ENCODE measurements around the gene MSN. TPM values are rescaled to one million over a fixed set of nuclear protein-coding genes. Genes with fewer than 3 reads are reported as not detected.
"Not testable (repeated sequence)": the region's sequence is repeated elsewhere in the genome, so short reads cannot be mapped to it uniquely, and the experiment has no call there.

The MSN gene
- total RNA-seq, 1 experiment from 2014 or later, result 91.2 TPM

- ATAC-seq, result no peak
- no peak for TF ChIP-seq ZNF219 (CRISPR knock-in tag; IDR thresholded peaks at IDR 0.05; ENCODE audit: borderline replicate concordance)
- TF ChIP-seq OVOL2 (CRISPR knock-in tag; IDR thresholded peaks at IDR 0.05; ENCODE audit: borderline replicate concordance), result no peak
- TF ChIP-seq, protein P1, sequence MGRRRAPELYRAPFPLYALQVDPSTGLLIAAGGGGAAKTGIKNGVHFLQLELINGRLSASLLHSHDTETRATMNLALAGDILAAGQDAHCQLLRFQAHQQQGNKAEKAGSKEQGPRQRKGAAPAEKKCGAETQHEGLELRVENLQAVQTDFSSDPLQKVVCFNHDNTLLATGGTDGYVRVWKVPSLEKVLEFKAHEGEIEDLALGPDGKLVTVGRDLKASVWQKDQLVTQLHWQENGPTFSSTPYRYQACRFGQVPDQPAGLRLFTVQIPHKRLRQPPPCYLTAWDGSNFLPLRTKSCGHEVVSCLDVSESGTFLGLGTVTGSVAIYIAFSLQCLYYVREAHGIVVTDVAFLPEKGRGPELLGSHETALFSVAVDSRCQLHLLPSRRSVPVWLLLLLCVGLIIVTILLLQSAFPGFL (CRISPR knock-in tag; IDR thresholded peaks at IDR 0.05; ENCODE audit: borderline replicate concordance), result no peak
- no peak for DNase-seq (ENCODE audit: low spot score)
- Mint-ChIP-seq H3K36me3 (no peaks in the 10 kb centered on the region), H3K27ac (no peak overlapping the region), H3K4me3 (no peak overlapping the region), H3K4me1 (0 out of 2 replicates have a peak, but pooled peaks cover 3% of the 10 kb centered on the region), H3K9me3 (no peaks in the 10 kb centered on the region), H3K27me3 (ENCODE audit: low read depth) (no peaks in the 10 kb centered on the region)
- CTCF ChIA-PET, result no interaction called here
- POLR2A ChIA-PET, result no interaction called here
These were observed 19.7 kb upstream of the MSN start for GRCh38 chrX:65647801-65648200.

DNA sequence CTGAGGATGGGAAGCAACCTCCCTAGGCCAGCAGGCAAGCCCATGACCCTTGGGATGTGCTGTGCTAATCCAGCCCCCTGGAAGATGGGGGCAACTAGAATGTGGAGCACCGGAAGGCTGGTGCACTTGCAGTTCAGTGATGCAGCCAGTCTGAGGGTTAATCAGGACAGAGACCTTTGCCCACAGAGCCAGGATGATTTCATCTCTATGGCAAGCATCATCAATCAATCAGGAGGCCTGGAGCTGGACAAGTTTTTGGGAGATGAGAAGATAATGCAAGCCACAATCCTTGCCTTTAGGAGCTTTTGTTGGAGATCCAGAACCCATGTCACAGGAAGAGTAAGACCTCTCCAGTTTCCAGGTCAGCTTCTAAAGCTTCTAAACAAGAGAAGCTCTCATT, 15.4 kb upstream of the MSN start:
- POLR2A ChIA-PET, result no interaction called here
- no peak for ATAC-seq
- H3K4me3 Mint-ChIP-seq, result no peak overlapping the region
- H3K36me3 Mint-ChIP-seq, result no peaks in the 10 kb centered on the region
- DNase-seq (ENCODE audit: low spot score), result no peak
- CTCF ChIA-PET, result no interaction called here
- H3K4me1 Mint-ChIP-seq, result peaks cover 2% of the 10 kb centered on the region; the same call in 1 of the 2 replicates
- no peaks in the 10 kb centered on the region for H3K9me3 Mint-ChIP-seq
- no peaks in the 10 kb centered on the region for H3K27me3 Mint-ChIP-seq (ENCODE audit: low read depth)
- no peak for TF ChIP-seq CBFB (CRISPR knock-in tag; IDR thresholded peaks at IDR 0.05; ENCODE audit: low read depth)
- no peak for TF ChIP-seq TCF7 (CRISPR knock-in tag; IDR thresholded peaks at IDR 0.05; ENCODE audit: low read depth)
- TF ChIP-seq GABPB1 (CRISPR knock-in tag; IDR thresholded peaks at IDR 0.05), result no peak
- no peak for TF ChIP-seq FOXK1 (CRISPR knock-in tag; IDR thresholded peaks at IDR 0.05)
- TF ChIP-seq, protein P2, sequence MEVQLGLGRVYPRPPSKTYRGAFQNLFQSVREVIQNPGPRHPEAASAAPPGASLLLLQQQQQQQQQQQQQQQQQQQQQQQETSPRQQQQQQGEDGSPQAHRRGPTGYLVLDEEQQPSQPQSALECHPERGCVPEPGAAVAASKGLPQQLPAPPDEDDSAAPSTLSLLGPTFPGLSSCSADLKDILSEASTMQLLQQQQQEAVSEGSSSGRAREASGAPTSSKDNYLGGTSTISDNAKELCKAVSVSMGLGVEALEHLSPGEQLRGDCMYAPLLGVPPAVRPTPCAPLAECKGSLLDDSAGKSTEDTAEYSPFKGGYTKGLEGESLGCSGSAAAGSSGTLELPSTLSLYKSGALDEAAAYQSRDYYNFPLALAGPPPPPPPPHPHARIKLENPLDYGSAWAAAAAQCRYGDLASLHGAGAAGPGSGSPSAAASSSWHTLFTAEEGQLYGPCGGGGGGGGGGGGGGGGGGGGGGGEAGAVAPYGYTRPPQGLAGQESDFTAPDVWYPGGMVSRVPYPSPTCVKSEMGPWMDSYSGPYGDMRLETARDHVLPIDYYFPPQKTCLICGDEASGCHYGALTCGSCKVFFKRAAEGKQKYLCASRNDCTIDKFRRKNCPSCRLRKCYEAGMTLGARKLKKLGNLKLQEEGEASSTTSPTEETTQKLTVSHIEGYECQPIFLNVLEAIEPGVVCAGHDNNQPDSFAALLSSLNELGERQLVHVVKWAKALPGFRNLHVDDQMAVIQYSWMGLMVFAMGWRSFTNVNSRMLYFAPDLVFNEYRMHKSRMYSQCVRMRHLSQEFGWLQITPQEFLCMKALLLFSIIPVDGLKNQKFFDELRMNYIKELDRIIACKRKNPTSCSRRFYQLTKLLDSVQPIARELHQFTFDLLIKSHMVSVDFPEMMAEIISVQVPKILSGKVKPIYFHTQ (CRISPR knock-in tag; IDR thresholded peaks at IDR 0.05), result no peak
- no peak for TF ChIP-seq ZNF512 (CRISPR knock-in tag; IDR thresholded peaks at IDR 0.05; ENCODE audit: borderline replicate concordance)
- no peak for TF ChIP-seq TEAD1 (CRISPR knock-in tag; IDR thresholded peaks at IDR 0.05)
- no peak for TF ChIP-seq JAZF1 (CRISPR knock-in tag; IDR thresholded peaks at IDR 0.05)
- no peak for TF ChIP-seq ZNF232 (CRISPR knock-in tag; IDR thresholded peaks at IDR 0.05)
- no peak for TF ChIP-seq ZBTB21 (CRISPR knock-in tag; IDR thresholded peaks at IDR 0.05; ENCODE audit: borderline replicate concordance)
- TF ChIP-seq CDX4 (CRISPR knock-in tag; IDR thresholded peaks at IDR 0.05; ENCODE audit: borderline replicate concordance), result no peak
- no peak for TF ChIP-seq ATF6 (CRISPR knock-in tag; IDR thresholded peaks at IDR 0.05)
- H3K27ac Mint-ChIP-seq, result no peak overlapping the region

DNA sequence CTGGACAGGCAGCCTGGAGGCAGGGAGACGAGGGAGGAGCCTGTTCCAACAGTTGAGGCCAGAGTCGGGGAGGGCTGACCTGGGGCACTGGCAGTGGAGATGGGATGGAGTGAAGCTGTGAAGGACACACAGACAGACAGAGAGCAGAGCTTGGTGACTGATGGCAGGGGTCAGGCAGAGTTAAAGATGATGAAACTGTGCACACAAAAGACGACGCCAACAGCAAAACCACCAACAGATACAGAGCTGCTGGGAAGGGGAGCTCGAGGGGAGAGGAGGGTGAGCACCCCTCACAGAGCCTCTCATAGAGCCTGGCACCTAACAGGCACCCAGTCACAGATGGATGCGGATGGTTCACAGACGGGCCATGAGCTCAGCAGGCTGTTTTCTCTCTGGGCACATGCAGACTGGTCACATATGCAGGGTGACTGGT, 10.4 kb upstream of the MSN start:
- POLR2A ChIA-PET; ATAC-seq; H3K27me3 Mint-ChIP-seq (ENCODE audit: low read depth); DNase-seq (ENCODE audit: low spot score); H3K9me3 Mint-ChIP-seq; H3K27ac Mint-ChIP-seq; H3K4me1 Mint-ChIP-seq; H3K36me3 Mint-ChIP-seq; H3K4me3 Mint-ChIP-seq; CTCF ChIA-PET: not testable (repeated sequence)

All from WTC11 (cell line).